A549 (cell line): Measurements from ENCODE around the gene GSK3A. TPM values are rescaled to one million over a fixed set of nuclear protein-coding genes. Genes with fewer than 3 reads are reported as not detected.
A peak's percentile ranks its signal among the peaks of the same experiment; 100 is the strongest.

Experiments
- ATAC-seq, 2 experiments: fragments of 200-7000 bp in 1 of 2; fragments of >200 bp in 1 of 2; cut with Nextera tagmentation in 1 of 2; cut with Tn5 transposase in 1 of 2; 3 replicates each; pipeline versions ENCODE4 v1.8.0 to v1.9.1; 2018 to 2020; ENCODE audit warnings: mild to moderate bottlenecking in 1 of 2, moderate library complexity in 1 of 2
- CTCF ChIA-PET: fragments of 300-600 bp; sonication (Branson Sonifier 250); formaldehyde crosslinking; extraction: SDS; loops from one replicate; lab custom pipeline; 2021; ENCODE audit warnings: antibody characterized with exemption, inconsistent platforms; lab: Yijun Ruan, JAX
- POLR2A ChIA-PET: fragments of 350-600 bp; formaldehyde crosslinking; extraction: SDS; loops from one replicate; lab custom pipeline; 2021; ENCODE audit warnings: antibody characterized with exemption, inconsistent platforms; lab: Yijun Ruan, JAX
- DNase-seq, 2 experiments: peaks; one replicate each; pipeline versions ENCODE4 v3.0.0 to v3.0.0-alpha.2; 2011 to 2016; ENCODE audit warnings: low read depth in 1 of 2, low spot score in 1 of 2
- FAIRE-seq: peaks from 2 replicates; lab custom pipeline; 2011; peaks lifted over from hg19 to GRCh38; lab: Jason Lieb, UNC
- H3K27ac ChIP-seq, 2 experiments: fragments of >200 bp; sonication (Bioruptor Twin); formaldehyde crosslinking; 3 replicates each; pipeline ENCODE4 v1.5.1; 2016 to 2017
- H3K4me1 ChIP-seq: fragments of >200 bp; sonication (Bioruptor Twin); formaldehyde crosslinking; 3 replicates; pipeline ENCODE4 v1.6.1; 2016
- H3K4me2 ChIP-seq: fragments of >200 bp; sonication (Bioruptor Twin); formaldehyde crosslinking; 3 replicates; pipeline ENCODE4 v1.6.1; 2016
- H3K4me3 ChIP-seq: fragments of >200 bp; sonication (Bioruptor Twin); formaldehyde crosslinking; 3 replicates; pipeline ENCODE4 v1.5.1; 2016
- H3K9me3 ChIP-seq: fragments of >200 bp; sonication (Bioruptor Twin); formaldehyde crosslinking; 3 replicates; pipeline ENCODE4 v1.6.1; 2016
- CEBPB ChIP-seq, 2 experiments: fragments of >200 bp in 1 of 2; sonication (Bioruptor Twin) in 1 of 2; formaldehyde crosslinking in 1 of 2; IDR thresholded peaks; 2 replicates each; pipeline ENCODE4 v1.6.1; 2012 to 2016
- CTCF ChIP-seq: fragments of >200 bp; sonication (Bioruptor Twin); formaldehyde crosslinking; IDR thresholded peaks from 3 replicates; pipeline ENCODE4 v1.5.1; 2016
- E2F6 ChIP-seq: IDR thresholded peaks from 2 replicates; pipeline ENCODE4 v1.6.1; 2012; ENCODE audit warnings: low read depth, borderline replicate concordance
- EHF ChIP-seq: fragments of 250-450 bp; sonication (Bioruptor Pico); IDR thresholded peaks from 2 replicates; pipeline ENCODE4 v1.5.0; 2020; ENCODE audit warnings: mild to moderate bottlenecking
- EHMT2 ChIP-seq: fragments of 200-600 bp; sonication (generic); IDR thresholded peaks from 2 replicates; pipeline ENCODE4 v1.6.1; 2016; ENCODE audit warnings: antibody characterized with exemption, low read depth, mild to moderate bottlenecking, moderate library complexity
- FOSL2 ChIP-seq, 2 experiments: fragments of 450-650 bp in 1 of 2; fragments of >200 bp in 1 of 2; sonication (Bioruptor Twin) in 1 of 2; formaldehyde crosslinking; IDR thresholded peaks; 2 replicates each; pipeline versions ENCODE4 v1.5.0 to v1.6.1; 2016 to 2020; ENCODE audit warnings: mild to moderate bottlenecking in 1 of 2, moderate library complexity in 1 of 2
- FOXS1 ChIP-seq: fragments of 250-450 bp; sonication (Bioruptor Pico); IDR thresholded peaks from 2 replicates; pipeline ENCODE4 v1.5.0; 2020; ENCODE audit warnings: mild to moderate bottlenecking, moderate library complexity
- HOXA7 ChIP-seq: fragments of 250-450 bp; sonication (Bioruptor Pico); IDR thresholded peaks from 2 replicates; pipeline ENCODE4 v1.5.0; 2020; ENCODE audit warnings: mild to moderate bottlenecking, moderate library complexity
- JUN ChIP-seq, 2 experiments: fragments of >200 bp; sonication (Bioruptor Twin); formaldehyde crosslinking; IDR thresholded peaks; 2 replicates in 1 of 2; 3 replicates in 1 of 2; pipeline ENCODE4 v1.6.1; 2016 to 2017
- KDM1A ChIP-seq: fragments of 200-600 bp; sonication (generic); IDR thresholded peaks from 2 replicates; pipeline ENCODE4 v1.6.1; 2016; ENCODE audit warnings: low read depth, mild to moderate bottlenecking
- MAX ChIP-seq: IDR thresholded peaks from 2 replicates; pipeline ENCODE4 v1.6.1; 2012
- POLR2AphosphoS2 ChIP-seq: conservative IDR thresholded peaks from 2 replicates; pipeline ENCODE4 v1.6.1; 2012; ENCODE audit warnings: low read length, improper control_type of control experiment, inconsistent platforms
- RARB ChIP-seq: fragments of 250-450 bp; sonication (Bioruptor Pico); IDR thresholded peaks from 2 replicates; pipeline ENCODE4 v1.8.0; 2021; ENCODE audit warnings: mild to moderate bottlenecking, moderate library complexity
- RFX5 ChIP-seq: fragments of 450-650 bp; IDR thresholded peaks from 2 replicates; pipeline ENCODE4 v1.7.1; 2014; ENCODE audit warnings: antibody characterized with exemption, mild to moderate bottlenecking, moderate library complexity
- RNF2 ChIP-seq: fragments of 200-600 bp; sonication (generic); IDR thresholded peaks from 2 replicates; pipeline ENCODE4 v1.6.1; 2016; ENCODE audit warnings: low read depth, mild to moderate bottlenecking, antibody characterized with exemption, moderate library complexity, borderline replicate concordance
- TP53 ChIP-seq: fragments of 250-450 bp; sonication (Bioruptor Pico); IDR thresholded peaks from 2 replicates; pipeline ENCODE4 v1.5.0; 2021; ENCODE audit warnings: mild to moderate bottlenecking, moderate library complexity
- WGBS: methylation state at CpG from one replicate; pipeline ENCODE4 v1.1.6; 2017; ENCODE audit errors: missing lambda C conversion rate; 5-methylcytosine and 5-hydroxymethylcytosine counted together
- polyA plus RNA-seq, 4 experiments: library from polyadenylated mRNA; depleted of rRNA in 3 of 4; stranded (reverse); fragments of >200 nt; fragmentation: RNase III in 1 of 4; extraction: RNeasy Plus Mini Kit Qiagen cat#74134 plus additional on column Dnase treatment in 1 of 4; gene quantifications; 2 replicates in 3 of 4; 3 replicates in 1 of 4; pipeline ENCODE4 v1.2.3, GENCODE V29; 2011 to 2017
- TF ChIP-seq, protein P1 (sequence below): fragments of 450-650 bp; IDR thresholded peaks from 2 replicates; pipeline ENCODE4 v1.6.1; 2014; ENCODE audit warnings: antibody characterized with exemption
- TF ChIP-seq, protein P2 (sequence below): fragments of >200 bp; sonication (Bioruptor Twin); formaldehyde crosslinking; IDR thresholded peaks from 2 replicates; pipeline ENCODE4 v1.6.1; 2016
- TF ChIP-seq, protein P3 (sequence below): fragments of 250-450 bp; sonication (Bioruptor Pico); IDR thresholded peaks from 2 replicates; pipeline ENCODE4 v1.5.0; 2021; ENCODE audit warnings: mild to moderate bottlenecking, moderate library complexity, borderline replicate concordance

GSK3A gene
- polyA plus RNA-seq, 2 of the 4 experiments (the other 2 are of a cell fraction), result 55.2 to 85.1 TPM

GRCh38 chr19:42250183-42250665, 7.8 kb upstream of the GSK3A start:
- no peak for TF ChIP-seq KDM1A
- TF ChIP-seq RNF2, result no peak
- TF ChIP-seq E2F6, result no peak
- TF ChIP-seq FOXS1 (CRISPR knock-in tag), result no peak
- no peak for TF ChIP-seq MAX
- TF ChIP-seq, protein P1, sequence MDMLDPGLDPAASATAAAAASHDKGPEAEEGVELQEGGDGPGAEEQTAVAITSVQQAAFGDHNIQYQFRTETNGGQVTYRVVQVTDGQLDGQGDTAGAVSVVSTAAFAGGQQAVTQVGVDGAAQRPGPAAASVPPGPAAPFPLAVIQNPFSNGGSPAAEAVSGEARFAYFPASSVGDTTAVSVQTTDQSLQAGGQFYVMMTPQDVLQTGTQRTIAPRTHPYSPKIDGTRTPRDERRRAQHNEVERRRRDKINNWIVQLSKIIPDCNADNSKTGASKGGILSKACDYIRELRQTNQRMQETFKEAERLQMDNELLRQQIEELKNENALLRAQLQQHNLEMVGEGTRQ, result no peak
- no peak for TF ChIP-seq RARB (CRISPR knock-in tag)
- no peak for TF ChIP-seq CTCF
- TF ChIP-seq, protein P2, sequence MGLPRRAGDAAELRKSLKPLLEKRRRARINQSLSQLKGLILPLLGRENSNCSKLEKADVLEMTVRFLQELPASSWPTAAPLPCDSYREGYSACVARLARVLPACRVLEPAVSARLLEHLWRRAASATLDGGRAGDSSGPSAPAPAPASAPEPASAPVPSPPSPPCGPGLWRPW, result no peak
- TF ChIP-seq EHF, result no peak
- no peak for TF ChIP-seq HOXA7
- TF ChIP-seq RFX5, result no peak
- TF ChIP-seq JUN (IDR thresholded peaks at IDR 0.05), result no peak
- TF ChIP-seq EHMT2, result no peak
- no peak for TF ChIP-seq FOSL2 (IDR thresholded peaks at IDR 0.05)
- TF ChIP-seq FOSL2 (CRISPR knock-in tag; IDR thresholded peaks at IDR 0.05), result no peak
- TF ChIP-seq TP53 (CRISPR knock-in tag), result no peak
- TF ChIP-seq, protein P3, sequence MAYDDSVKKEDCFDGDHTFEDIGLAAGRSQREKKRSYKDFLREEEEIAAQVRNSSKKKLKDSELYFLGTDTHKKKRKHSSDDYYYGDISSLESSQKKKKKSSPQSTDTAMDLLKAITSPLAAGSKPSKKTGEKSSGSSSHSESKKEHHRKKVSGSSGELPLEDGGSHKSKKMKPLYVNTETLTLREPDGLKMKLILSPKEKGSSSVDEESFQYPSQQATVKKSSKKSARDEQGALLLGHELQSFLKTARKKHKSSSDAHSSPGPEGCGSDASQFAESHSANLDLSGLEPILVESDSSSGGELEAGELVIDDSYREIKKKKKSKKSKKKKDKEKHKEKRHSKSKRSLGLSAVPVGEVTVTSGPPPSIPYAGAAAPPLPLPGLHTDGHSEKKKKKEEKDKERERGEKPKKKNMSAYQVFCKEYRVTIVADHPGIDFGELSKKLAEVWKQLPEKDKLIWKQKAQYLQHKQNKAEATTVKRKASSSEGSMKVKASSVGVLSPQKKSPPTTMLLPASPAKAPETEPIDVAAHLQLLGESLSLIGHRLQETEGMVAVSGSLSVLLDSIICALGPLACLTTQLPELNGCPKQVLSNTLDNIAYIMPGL (CRISPR knock-in tag), result no peak
- TF ChIP-seq, all 56 proteins: peak for 0
- ATAC-seq (no peak), FAIRE-seq (peak; percentile 49), DNase-seq (no peak)
- H3K27ac ChIP-seq, result peak overlapping the region; percentile 94 to 96
- H3K9me3 ChIP-seq, result no peaks in the 10 kb centered on the region
- CTCF ChIA-PET, result interaction anchor here (0.6 to 21.7 kb wide), 13 partner anchors 10 to 151 kb away, joined by 3 to 616 read pairs (median 7); partner anchors contain the start of genes CIC, PAFAH1B3, POU2F2 and PRR19
- peak overlapping the region; percentile 92 for H3K4me2 ChIP-seq
- POLR2A ChIA-PET, result no interaction called here
- 88% methylated on average over 15 of the region's 15 CpGs for WGBS
- H3K4me1 ChIP-seq, result peaks cover 76% of the 10 kb centered on the region
- no peak overlapping the region for H3K4me3 ChIP-seq

DNA sequence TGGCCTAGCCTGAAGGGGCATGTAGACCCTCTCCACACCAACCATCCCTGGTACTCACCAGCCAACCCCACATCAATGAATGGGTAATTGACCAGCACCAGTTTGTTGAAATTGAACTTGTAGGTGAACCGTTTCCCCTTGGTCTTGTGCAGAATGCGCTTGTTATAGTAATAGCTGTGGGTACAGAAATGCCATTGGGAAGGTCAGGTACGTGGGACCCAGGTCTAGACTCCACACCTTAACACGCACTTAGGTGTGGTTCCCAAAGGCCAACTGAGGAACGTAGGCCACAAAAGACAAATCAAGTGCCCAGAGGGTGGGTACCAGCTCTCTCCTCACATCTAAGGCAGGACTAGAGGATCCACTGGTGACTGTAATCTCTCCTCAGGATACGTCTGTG, 7.4 kb upstream of the GSK3A start:
- Histone ChIP-seq H3K4me3 (no peak overlapping the region), H3K4me2 (peak overlapping the region; percentile 92; the same call in 1 of the 3 replicates), H3K27ac (peak overlapping the region in 1 of 2 experiments; percentile 94; a peak in 3 of 6 replicates), H3K4me1 (peaks cover 81% of the 10 kb centered on the region), H3K9me3 (no peaks in the 10 kb centered on the region)
- CTCF ChIA-PET, result interaction anchor here (0.6 to 21.7 kb wide), 11 partner anchors 9 to 141 kb away, joined by 3 to 616 read pairs (median 7); partner anchors contain the start of genes CIC, PAFAH1B3, POU2F2 and PRR19
- no peak for TF ChIP-seq CEBPB (IDR thresholded peaks at IDR 0.05)
- TF ChIP-seq POLR2AphosphoS2, result 0 out of 2 replicates have a peak, but pooled peaks have one; percentile 43
- no peak for TF ChIP-seq EHF
- POLR2A ChIA-PET, result no interaction called here
- 87% methylated on average over 6 of the region's 6 CpGs for WGBS
- FAIRE-seq (no peak), DNase-seq (no peak), ATAC-seq (no peak)
